GM23248 (cell line): ENCODE measurements around the gene ZNF385B. TPM values are rescaled to one million over a fixed set of nuclear protein-coding genes. Genes with fewer than 3 reads are reported as not detected.
A peak's percentile ranks its signal among the peaks of the same experiment; 100 is the strongest.

Experiments
- DNase-seq: peaks from one replicate; pipeline ENCODE4 v3.0.0-alpha.2; 2015
- H2AFZ ChIP-seq: fragments of 200-600 bp; sonication (generic); 2 replicates; pipeline ENCODE4 v1.6.1; 2016; ENCODE audit warnings: antibody characterized with exemption
- H3F3A ChIP-seq: fragments of 200-600 bp; sonication (generic); 2 replicates; pipeline ENCODE4 v1.6.1; 2016; ENCODE audit warnings: mild to moderate bottlenecking, antibody characterized with exemption, mixed run types; ENCODE audit not compliant: insufficient read depth
- H3K27ac ChIP-seq: fragments of 200-600 bp; sonication (generic); 2 replicates; pipeline ENCODE4 v1.5.1; 2016; ENCODE audit warnings: mild to moderate bottlenecking
- H3K27me3 ChIP-seq: fragments of 200-600 bp; sonication (generic); replicated peaks from 2 replicates; pipeline ENCODE4 v1.6.1; 2016; ENCODE audit warnings: mild to moderate bottlenecking; ENCODE audit not compliant: insufficient read depth
- H3K36me3 ChIP-seq: fragments of 200-600 bp; sonication (generic); 2 replicates; pipeline ENCODE4 v1.6.1; 2016; ENCODE audit warnings: low read depth, mild to moderate bottlenecking
- H3K4me1 ChIP-seq: fragments of 200-600 bp; sonication (generic); 2 replicates; pipeline ENCODE4 v1.6.1; 2016; ENCODE audit warnings: mild to moderate bottlenecking; ENCODE audit not compliant: insufficient read depth
- H3K4me2 ChIP-seq: fragments of 200-600 bp; sonication (generic); one replicate; pipeline ENCODE4 v1.6.1; 2016; ENCODE audit warnings: mild to moderate bottlenecking; ENCODE audit not compliant: unreplicated experiment
- H3K4me3 ChIP-seq: fragments of 200-600 bp; sonication (generic); 2 replicates; pipeline ENCODE4 v1.5.1; 2016; ENCODE audit warnings: mild to moderate bottlenecking
- H3K79me2 ChIP-seq: fragments of 200-600 bp; sonication (generic); 2 replicates; pipeline ENCODE4 v1.6.1; 2016; ENCODE audit warnings: mild to moderate bottlenecking; ENCODE audit not compliant: insufficient read depth
- H3K9ac ChIP-seq: fragments of 200-600 bp; sonication (generic); 2 replicates; pipeline ENCODE4 v1.6.1; 2016; ENCODE audit warnings: mild to moderate bottlenecking
- H3K9me2 ChIP-seq: fragments of 200-600 bp; sonication (generic); 2 replicates; pipeline ENCODE4 v1.6.1; 2016; ENCODE audit warnings: mixed run types, mild to moderate bottlenecking, moderate library complexity; ENCODE audit not compliant: insufficient read depth
- H3K9me3 ChIP-seq: fragments of 200-600 bp; sonication (generic); one replicate; pipeline ENCODE4 v1.6.1; 2017; ENCODE audit warnings: low read depth
- H4K20me1 ChIP-seq: fragments of 200-600 bp; sonication (generic); 2 replicates; pipeline ENCODE4 v1.6.0; 2016; ENCODE audit not compliant: insufficient read depth
- EZH2 ChIP-seq: fragments of 200-600 bp; sonication (generic); IDR thresholded peaks from 2 replicates; pipeline ENCODE4 v1.6.1; 2018; ENCODE audit warnings: antibody characterized with exemption, mild to moderate bottlenecking; ENCODE audit not compliant: insufficient read depth, poor library complexity, severe bottlenecking
- EZH2phosphoT487 ChIP-seq: fragments of 200-600 bp; sonication (generic); IDR thresholded peaks from 2 replicates; pipeline ENCODE4 v1.6.1; 2018; ENCODE audit warnings: antibody characterized with exemption, moderate library complexity, mild to moderate bottlenecking, low read depth; ENCODE audit not compliant: insufficient read depth
- WGBS, 2 experiments: methylation state at CpG; one replicate each; pipeline ENCODE4 v1.1.6; 2015 to 2017; ENCODE audit warnings: low lambda C conversion rate in 2 of 2, low coverage in 1 of 2; ENCODE audit errors: missing lambda C conversion rate in 2 of 2; 5-methylcytosine and 5-hydroxymethylcytosine counted together
- in situ Hi-C: fragments of 300-500 bp; cut with MboI; formaldehyde crosslinking; loops from 2 replicates; pipeline ENCODE4 v1.15.0; 2020
- microRNA counts: library from miRNA; unstranded; fragments of <30 nt; microRNA quantifications from one replicate; lab custom pipeline; 2016
- microRNA-seq: library from miRNA; unstranded; fragments of <30 nt; microRNA quantifications from one replicate; pipeline ENCODE4, GENCODE V29; 2016; ENCODE audit warnings: borderline number of aligned reads
- polyA plus RNA-seq: library from polyadenylated mRNA; unstranded; fragments of >200 nt; fragmentation: Nextera tagmentation; extraction: Ambion mirVana; gene quantifications from 2 replicates; pipeline ENCODE4 v1.2.1, GENCODE V29; 2016
- small RNA-seq: library from RNA; depleted of rRNA; stranded (forward); fragments of <200 nt; gene quantifications from one replicate; pipeline ENCODE3, GENCODE V24; 2014; ENCODE audit warnings: low read depth, low replicate concordance
- total RNA-seq: library from RNA; depleted of rRNA; stranded (reverse); fragments of >200 nt; shearing (Covaris generic); gene quantifications from 2 replicates; pipeline ENCODE4 v1.2.3, GENCODE V29; 2014; rRNA removed

The ZNF385B gene
- total and polyA plus RNA-seq, 2 experiments from 2014 or later = 0.30 TPM; not detected in 1

DNA sequence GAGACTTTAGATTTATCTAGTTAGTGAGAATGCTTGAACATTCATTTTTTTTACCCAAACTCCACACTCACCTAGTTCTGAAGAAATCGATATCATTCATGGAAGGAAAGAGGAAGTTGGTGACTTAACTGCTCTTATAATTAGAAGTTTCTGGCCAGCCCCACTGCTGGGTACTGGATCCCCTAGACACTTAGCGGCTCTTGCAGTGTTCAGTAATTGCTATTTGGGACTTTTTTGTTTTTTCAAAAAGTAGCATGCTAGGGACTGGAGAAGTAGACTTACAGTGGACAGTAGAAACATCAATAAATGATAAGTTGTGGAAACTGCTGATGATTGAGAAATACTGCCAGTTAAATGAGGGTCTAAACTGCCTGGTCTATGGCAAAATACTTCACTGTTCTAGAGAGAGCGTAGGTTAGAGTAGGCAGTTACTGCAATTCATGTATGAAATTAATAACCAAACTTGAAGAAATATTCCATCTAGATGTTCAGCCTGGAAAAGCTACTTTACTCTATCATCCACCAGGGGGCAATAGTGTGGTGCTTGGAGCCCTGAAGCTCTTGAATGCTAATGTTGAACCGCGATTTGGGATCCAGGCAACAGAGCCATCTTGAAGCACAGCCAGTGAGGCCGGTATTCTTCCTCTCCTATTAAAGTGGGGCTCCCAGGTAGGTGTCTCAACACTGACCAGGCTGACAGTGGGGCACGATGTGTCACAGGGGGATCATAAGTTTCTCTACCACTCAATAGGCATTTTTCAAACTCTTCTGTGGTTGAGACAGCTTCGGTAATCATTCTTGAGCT, 450.7 kb downstream of the ZNF385B start:
- no peaks in the 10 kb centered on the region for H3K79me2 ChIP-seq
- no peaks in the 10 kb centered on the region for H3F3A ChIP-seq
- H3K9ac ChIP-seq = no peak overlapping the region
- H3K27me3 ChIP-seq = no peaks in the 10 kb centered on the region
- peak overlapping the region; percentile 43; the same call in 1 of the 2 replicates for H2AFZ ChIP-seq
- in situ Hi-C loops = loop anchor here (10.0 kb wide), 2 partner anchors 186 to 664 kb away; no protein-coding TSS in a partner anchor
- no peaks in the 10 kb centered on the region for H4K20me1 ChIP-seq
- H3K27ac ChIP-seq = no peak overlapping the region
- no peak overlapping the region for H3K4me3 ChIP-seq
- H3K4me1 ChIP-seq = no peaks in the 10 kb centered on the region
- peak; percentile 77 for DNase-seq
- H3K36me3 ChIP-seq = no peaks in the 10 kb centered on the region
- H3K9me3 ChIP-seq = no peaks in the 10 kb centered on the region
- no peaks in the 10 kb centered on the region for H3K9me2 ChIP-seq
- WGBS, 2 experiments = 29 to 33% methylated on average over 8 of the region's 8 CpGs
- H3K4me2 ChIP-seq = no peak overlapping the region
- no peak for TF ChIP-seq EZH2
- TF ChIP-seq EZH2phosphoT487 = no peak

DNA sequence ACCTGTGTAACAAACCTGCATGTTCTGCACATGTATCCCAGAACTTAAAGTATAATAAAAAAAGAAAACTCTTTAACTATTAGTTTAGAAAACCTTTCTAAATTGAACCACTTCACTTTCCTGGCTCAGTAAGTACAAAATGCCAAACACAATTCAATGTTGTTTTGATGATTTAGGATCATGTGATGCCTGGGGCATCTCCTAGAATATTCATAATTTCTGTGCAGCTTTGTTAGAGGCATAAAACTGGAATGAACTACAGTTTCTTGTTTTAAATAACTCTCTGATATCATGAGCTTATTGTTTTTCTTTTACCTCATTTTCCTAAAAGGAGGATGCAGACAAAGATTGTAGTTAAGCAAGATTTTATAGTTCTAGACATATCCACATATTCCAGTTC, 457.8 kb downstream of the ZNF385B start:
- Histone ChIP-seq H3K27me3 (no peaks in the 10 kb centered on the region), H4K20me1 (no peaks in the 10 kb centered on the region), H3K4me2 (no peak overlapping the region), H3K9me2 (0 out of 2 replicates have a peak, but pooled peaks cover 5% of the 10 kb centered on the region), H2AFZ (no peak overlapping the region), H3K36me3 (no peaks in the 10 kb centered on the region), H3F3A (no peaks in the 10 kb centered on the region), H3K79me2 (no peaks in the 10 kb centered on the region), H3K9ac (no peak overlapping the region), H3K9me3 (no peaks in the 10 kb centered on the region), H3K27ac (no peak overlapping the region), H3K4me3 (no peak overlapping the region), H3K4me1 (no peaks in the 10 kb centered on the region)
- TF ChIP-seq EZH2 (no peak), EZH2phosphoT487 (no peak)
- no peak for DNase-seq
- in situ Hi-C loops = no loop called here

DNA sequence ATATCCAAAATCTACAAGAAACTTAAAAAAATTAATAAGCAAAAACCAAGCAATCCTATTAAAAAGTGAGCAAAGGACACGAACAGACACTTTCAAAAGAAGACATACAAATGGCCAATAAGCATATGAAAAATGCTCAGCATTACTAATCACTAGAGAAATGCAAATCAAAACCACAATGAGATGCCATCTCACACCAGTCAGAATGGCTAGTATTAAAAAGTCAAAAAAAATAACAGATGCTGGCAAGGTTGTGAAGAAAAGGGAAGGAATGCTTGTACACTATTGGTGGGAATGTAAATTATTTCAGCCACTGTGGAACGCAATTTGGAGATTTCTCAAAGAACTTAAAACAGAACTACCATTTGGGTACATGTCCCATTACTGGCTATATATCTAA, 467.9 kb downstream of the ZNF385B start:
- no peaks in the 10 kb centered on the region for H3K27me3 ChIP-seq
- H3K79me2 ChIP-seq = no peaks in the 10 kb centered on the region
- no peak overlapping the region for H3K27ac ChIP-seq
- H3K9me3 ChIP-seq = no peaks in the 10 kb centered on the region
- 69% methylated on average over 2 of the region's 2 CpGs for WGBS, 2 experiments
- H3K4me2 ChIP-seq = no peak overlapping the region
- H3F3A ChIP-seq = peaks cover 8% of the 10 kb centered on the region; the same call in 1 of the 2 replicates
- H3K9me2 ChIP-seq = no peaks in the 10 kb centered on the region
- no peak overlapping the region for H2AFZ ChIP-seq
- in situ Hi-C loops = no loop called here
- peak; percentile 31 for DNase-seq
- TF ChIP-seq EZH2 (no peak), EZH2phosphoT487 (no peak)
- H3K36me3 ChIP-seq = no peaks in the 10 kb centered on the region
- H4K20me1 ChIP-seq = no peaks in the 10 kb centered on the region
- no peaks in the 10 kb centered on the region; the same call in 1 of the 2 replicates for H3K4me1 ChIP-seq
- H3K4me3 ChIP-seq = no peak overlapping the region
- H3K9ac ChIP-seq = no peak overlapping the region

MicroRNA genes within 50 kb of the gene (microRNA counts, 767-probe panel; counts per million panel counts)
- microRNA hsa-miR-1258 (lab: Ali Mortazavi, UCI) = 447 counts per million, percentile 86 among the panel's probes with 10 or more counts

Small RNA genes within 50 kb of the gene (microRNA-seq; reads per million reads assigned to microRNA genes)
- not detected for gene MIR1258

Small RNA genes within 50 kb of the gene (small RNA-seq; reads per million reads assigned to genes)
- gene MIR1258 = not detected

Other genes starting within 250 kb of the ZNF385B start
- 12.4 and 17.3 TPM in 2 replicates for gene CWC22, start 145.7 kb upstream of the ZNF385B start, total RNA-seq
- gene CWC22, start 145.7 kb upstream of the ZNF385B start, polyA plus RNA-seq = 21.0 and 21.6 TPM in 2 replicates